HepG2 (cell line): ENCODE measurements around the gene TOB1. TPM values are rescaled to one million over a fixed set of nuclear protein-coding genes. Genes with fewer than 3 reads are reported as not detected.
A peak's percentile ranks its signal among the peaks of the same experiment; 100 is the strongest.

Experiments used
- ADNP ChIP-seq: sonication (generic); formaldehyde crosslinking; IDR thresholded peaks from 2 replicates; pipeline ENCODE4 v1.4.0; 2020; ENCODE audit warnings: missing genetic modification reagents
- DMAP1 ChIP-seq: IDR thresholded peaks from 2 replicates; pipeline ENCODE4 v1.6.1; 2016
- FLYWCH1 ChIP-seq: sonication (generic); formaldehyde crosslinking; IDR thresholded peaks from 2 replicates; pipeline ENCODE4 v1.8.1; 2023; ENCODE audit warnings: mild to moderate bottlenecking, missing genetic modification reagents
- GATA4 ChIP-seq: sonication (generic); IDR thresholded peaks from 2 replicates; pipeline ENCODE4 v1.6.1; 2016; ENCODE audit warnings: antibody characterized with exemption, low read depth, borderline replicate concordance
- RXRA ChIP-seq: sonication (generic); formaldehyde crosslinking; IDR thresholded peaks from 2 replicates; pipeline ENCODE4 v1.5.1; 2020; ENCODE audit warnings: missing genetic modification reagents
- SAP130 ChIP-seq: IDR thresholded peaks from 2 replicates; pipeline ENCODE4 v1.6.1; 2016; ENCODE audit warnings: low read depth
- SOX6 ChIP-seq, 2 experiments: fragments of 450-650 bp in 1 of 2; sonication (generic) in 1 of 2; formaldehyde crosslinking in 1 of 2; IDR thresholded peaks; 2 replicates each; pipeline versions ENCODE4 v1.4.0 to v1.6.1; 2017 to 2020; ENCODE audit warnings: antibody characterized with exemption in 1 of 2, mild to moderate bottlenecking in 1 of 2, missing genetic modification reagents in 1 of 2
- SP140L ChIP-seq: sonication (generic); formaldehyde crosslinking; IDR thresholded peaks from 2 replicates; pipeline ENCODE4 v1.4.0; 2020; ENCODE audit warnings: missing genetic modification reagents, borderline replicate concordance
- YEATS2 ChIP-seq: sonication (generic); formaldehyde crosslinking; IDR thresholded peaks from 2 replicates; pipeline ENCODE4 v1.4.0; 2020; ENCODE audit warnings: missing genetic modification reagents, borderline replicate concordance
- ZNF501 ChIP-seq: sonication (generic); formaldehyde crosslinking; IDR thresholded peaks from 2 replicates; pipeline ENCODE4 v1.5.1; 2020; ENCODE audit warnings: mild to moderate bottlenecking, moderate library complexity, missing genetic modification reagents
- ZNF570 ChIP-seq: sonication (generic); formaldehyde crosslinking; IDR thresholded peaks from 2 replicates; pipeline ENCODE4 v1.4.0; 2020; ENCODE audit warnings: mild to moderate bottlenecking, missing genetic modification reagents, borderline replicate concordance
- ZNF773 ChIP-seq: sonication (generic); formaldehyde crosslinking; IDR thresholded peaks from 2 replicates; pipeline ENCODE4 v1.4.0; 2020; ENCODE audit warnings: missing genetic modification reagents, borderline replicate concordance
- polyA plus RNA-seq, 8 experiments: library from polyadenylated mRNA; depleted of rRNA in 3 of 8; stranded (reverse) in 7 of 8; unstranded in 1 of 8; fragments of >200 nt; fragmentation: Illumina TruSeq in 4 of 8; extraction: Trizol in 4 of 8; gene quantifications; 2 replicates each; pipeline versions ENCODE4 v1.2.1 to v1.2.3, GENCODE V29; 2011 to 2016; ENCODE audit warnings: low read depth in 4 of 8, missing spikeins in 1 of 8, mixed read lengths in 1 of 8; ENCODE audit not compliant: insufficient read depth in 1 of 8
- total RNA-seq, 5 experiments: library from RNA; depleted of rRNA; stranded (reverse); fragments of >200 nt; fragmentation: Illumina TruSeq; extraction: Trizol; gene quantifications; 2 replicates each; pipeline ENCODE4 v1.2.3, GENCODE V29; 2016; ENCODE audit warnings: low read depth in 1 of 5
- TF ChIP-seq, protein P1 (sequence below): sonication (generic); formaldehyde crosslinking; IDR thresholded peaks from 2 replicates; pipeline ENCODE4 v1.4.0; 2020; ENCODE audit warnings: missing genetic modification reagents, borderline replicate concordance
- TF ChIP-seq, protein P2 (sequence below): IDR thresholded peaks from 2 replicates; pipeline ENCODE4 v1.4.0; 2020; ENCODE audit warnings: mild to moderate bottlenecking, missing genetic modification reagents
- TF ChIP-seq, protein P3 (sequence below): sonication (generic); formaldehyde crosslinking; IDR thresholded peaks from 2 replicates; pipeline ENCODE4 v1.4.0; 2020; ENCODE audit warnings: missing genetic modification reagents
- TF ChIP-seq, protein P4 (sequence below): sonication (generic); formaldehyde crosslinking; IDR thresholded peaks from 2 replicates; pipeline ENCODE4 v1.4.0; 2020; ENCODE audit warnings: missing genetic modification reagents, mild to moderate bottlenecking, borderline replicate concordance

Gene TOB1
- total and polyA plus RNA-seq, 2 of the 13 experiments (the other 11 are each of a cell fraction or from before 2014, with no cell fraction given): 21.9 to 57.7 TPM

DNA sequence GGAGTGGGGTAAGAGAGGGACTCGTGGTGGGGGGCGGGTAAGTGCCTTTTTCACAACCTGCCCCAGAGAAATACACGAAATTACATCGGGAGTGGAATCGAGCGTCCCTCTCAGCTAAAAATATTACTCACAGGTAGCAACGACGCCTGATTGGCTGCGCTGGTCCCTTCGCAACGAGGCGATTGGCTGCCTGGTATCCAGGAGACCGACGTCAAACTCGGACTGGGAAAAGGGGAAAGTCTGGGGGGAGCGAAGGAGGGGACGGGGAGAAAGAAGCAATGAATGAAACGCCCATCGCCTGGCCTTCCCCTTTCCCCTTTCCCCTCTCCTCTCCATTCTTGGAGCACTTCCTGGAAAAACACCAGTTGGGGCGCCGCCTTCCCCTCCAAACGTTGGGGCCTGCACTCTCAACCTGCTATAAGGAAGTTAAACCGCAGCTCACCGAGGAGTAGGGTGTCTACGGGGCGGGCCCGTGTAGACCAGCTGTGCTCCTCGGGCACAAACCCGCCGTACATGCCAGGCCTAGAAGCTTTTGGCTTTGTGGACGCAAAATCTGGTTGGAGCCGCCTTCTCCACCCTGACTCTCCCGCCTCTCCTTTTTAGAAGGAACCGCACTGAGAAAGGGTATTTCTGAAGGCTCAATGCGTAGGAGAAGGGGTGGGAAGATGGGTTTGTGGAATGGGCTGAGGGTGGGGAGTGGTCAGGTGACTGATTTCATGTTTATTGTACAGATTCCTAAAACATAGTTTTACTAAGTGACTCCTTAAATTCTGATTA lies 1.4 kb upstream of the TOB1 start (continued):
- TF ChIP-seq, protein P1, sequence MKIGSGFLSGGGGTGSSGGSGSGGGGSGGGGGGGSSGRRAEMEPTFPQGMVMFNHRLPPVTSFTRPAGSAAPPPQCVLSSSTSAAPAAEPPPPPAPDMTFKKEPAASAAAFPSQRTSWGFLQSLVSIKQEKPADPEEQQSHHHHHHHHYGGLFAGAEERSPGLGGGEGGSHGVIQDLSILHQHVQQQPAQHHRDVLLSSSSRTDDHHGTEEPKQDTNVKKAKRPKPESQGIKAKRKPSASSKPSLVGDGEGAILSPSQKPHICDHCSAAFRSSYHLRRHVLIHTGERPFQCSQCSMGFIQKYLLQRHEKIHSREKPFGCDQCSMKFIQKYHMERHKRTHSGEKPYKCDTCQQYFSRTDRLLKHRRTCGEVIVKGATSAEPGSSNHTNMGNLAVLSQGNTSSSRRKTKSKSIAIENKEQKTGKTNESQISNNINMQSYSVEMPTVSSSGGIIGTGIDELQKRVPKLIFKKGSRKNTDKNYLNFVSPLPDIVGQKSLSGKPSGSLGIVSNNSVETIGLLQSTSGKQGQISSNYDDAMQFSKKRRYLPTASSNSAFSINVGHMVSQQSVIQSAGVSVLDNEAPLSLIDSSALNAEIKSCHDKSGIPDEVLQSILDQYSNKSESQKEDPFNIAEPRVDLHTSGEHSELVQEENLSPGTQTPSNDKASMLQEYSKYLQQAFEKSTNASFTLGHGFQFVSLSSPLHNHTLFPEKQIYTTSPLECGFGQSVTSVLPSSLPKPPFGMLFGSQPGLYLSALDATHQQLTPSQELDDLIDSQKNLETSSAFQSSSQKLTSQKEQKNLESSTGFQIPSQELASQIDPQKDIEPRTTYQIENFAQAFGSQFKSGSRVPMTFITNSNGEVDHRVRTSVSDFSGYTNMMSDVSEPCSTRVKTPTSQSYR (CRISPR knock-in tag): 0 out of 2 replicates have a peak, but pooled peaks have one; percentile 14
- TF ChIP-seq SOX6 (IDR thresholded peaks at IDR 0.05) (no peak), SOX6 (CRISPR knock-in tag; IDR thresholded peaks at IDR 0.05) (peak; percentile 63), ZNF501 (CRISPR knock-in tag) (peak; percentile 94), DMAP1 (CRISPR knock-in tag) (peak; percentile 70; the same call in 1 of the 2 replicates), RXRA (CRISPR knock-in tag) (peak; percentile 78), ADNP (no peak), SP140L (CRISPR knock-in tag) (peak; percentile 71; the same call in 1 of the 2 replicates), GATA4 (peak; percentile 63; the same call in 1 of the 2 replicates), ZNF570 (CRISPR knock-in tag) (peak; percentile 64; the same call in 1 of the 2 replicates), ZNF773 (CRISPR knock-in tag) (no peak), YEATS2 (CRISPR knock-in tag) (no peak), FLYWCH1 (peak; percentile 55; the same call in 1 of the 2 replicates), SAP130 (peak; percentile 93)
- TF ChIP-seq, protein P2, sequence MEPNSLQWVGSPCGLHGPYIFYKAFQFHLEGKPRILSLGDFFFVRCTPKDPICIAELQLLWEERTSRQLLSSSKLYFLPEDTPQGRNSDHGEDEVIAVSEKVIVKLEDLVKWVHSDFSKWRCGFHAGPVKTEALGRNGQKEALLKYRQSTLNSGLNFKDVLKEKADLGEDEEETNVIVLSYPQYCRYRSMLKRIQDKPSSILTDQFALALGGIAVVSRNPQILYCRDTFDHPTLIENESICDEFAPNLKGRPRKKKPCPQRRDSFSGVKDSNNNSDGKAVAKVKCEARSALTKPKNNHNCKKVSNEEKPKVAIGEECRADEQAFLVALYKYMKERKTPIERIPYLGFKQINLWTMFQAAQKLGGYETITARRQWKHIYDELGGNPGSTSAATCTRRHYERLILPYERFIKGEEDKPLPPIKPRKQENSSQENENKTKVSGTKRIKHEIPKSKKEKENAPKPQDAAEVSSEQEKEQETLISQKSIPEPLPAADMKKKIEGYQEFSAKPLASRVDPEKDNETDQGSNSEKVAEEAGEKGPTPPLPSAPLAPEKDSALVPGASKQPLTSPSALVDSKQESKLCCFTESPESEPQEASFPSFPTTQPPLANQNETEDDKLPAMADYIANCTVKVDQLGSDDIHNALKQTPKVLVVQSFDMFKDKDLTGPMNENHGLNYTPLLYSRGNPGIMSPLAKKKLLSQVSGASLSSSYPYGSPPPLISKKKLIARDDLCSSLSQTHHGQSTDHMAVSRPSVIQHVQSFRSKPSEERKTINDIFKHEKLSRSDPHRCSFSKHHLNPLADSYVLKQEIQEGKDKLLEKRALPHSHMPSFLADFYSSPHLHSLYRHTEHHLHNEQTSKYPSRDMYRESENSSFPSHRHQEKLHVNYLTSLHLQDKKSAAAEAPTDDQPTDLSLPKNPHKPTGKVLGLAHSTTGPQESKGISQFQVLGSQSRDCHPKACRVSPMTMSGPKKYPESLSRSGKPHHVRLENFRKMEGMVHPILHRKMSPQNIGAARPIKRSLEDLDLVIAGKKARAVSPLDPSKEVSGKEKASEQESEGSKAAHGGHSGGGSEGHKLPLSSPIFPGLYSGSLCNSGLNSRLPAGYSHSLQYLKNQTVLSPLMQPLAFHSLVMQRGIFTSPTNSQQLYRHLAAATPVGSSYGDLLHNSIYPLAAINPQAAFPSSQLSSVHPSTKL: peak; percentile 78
- TF ChIP-seq, protein P3, sequence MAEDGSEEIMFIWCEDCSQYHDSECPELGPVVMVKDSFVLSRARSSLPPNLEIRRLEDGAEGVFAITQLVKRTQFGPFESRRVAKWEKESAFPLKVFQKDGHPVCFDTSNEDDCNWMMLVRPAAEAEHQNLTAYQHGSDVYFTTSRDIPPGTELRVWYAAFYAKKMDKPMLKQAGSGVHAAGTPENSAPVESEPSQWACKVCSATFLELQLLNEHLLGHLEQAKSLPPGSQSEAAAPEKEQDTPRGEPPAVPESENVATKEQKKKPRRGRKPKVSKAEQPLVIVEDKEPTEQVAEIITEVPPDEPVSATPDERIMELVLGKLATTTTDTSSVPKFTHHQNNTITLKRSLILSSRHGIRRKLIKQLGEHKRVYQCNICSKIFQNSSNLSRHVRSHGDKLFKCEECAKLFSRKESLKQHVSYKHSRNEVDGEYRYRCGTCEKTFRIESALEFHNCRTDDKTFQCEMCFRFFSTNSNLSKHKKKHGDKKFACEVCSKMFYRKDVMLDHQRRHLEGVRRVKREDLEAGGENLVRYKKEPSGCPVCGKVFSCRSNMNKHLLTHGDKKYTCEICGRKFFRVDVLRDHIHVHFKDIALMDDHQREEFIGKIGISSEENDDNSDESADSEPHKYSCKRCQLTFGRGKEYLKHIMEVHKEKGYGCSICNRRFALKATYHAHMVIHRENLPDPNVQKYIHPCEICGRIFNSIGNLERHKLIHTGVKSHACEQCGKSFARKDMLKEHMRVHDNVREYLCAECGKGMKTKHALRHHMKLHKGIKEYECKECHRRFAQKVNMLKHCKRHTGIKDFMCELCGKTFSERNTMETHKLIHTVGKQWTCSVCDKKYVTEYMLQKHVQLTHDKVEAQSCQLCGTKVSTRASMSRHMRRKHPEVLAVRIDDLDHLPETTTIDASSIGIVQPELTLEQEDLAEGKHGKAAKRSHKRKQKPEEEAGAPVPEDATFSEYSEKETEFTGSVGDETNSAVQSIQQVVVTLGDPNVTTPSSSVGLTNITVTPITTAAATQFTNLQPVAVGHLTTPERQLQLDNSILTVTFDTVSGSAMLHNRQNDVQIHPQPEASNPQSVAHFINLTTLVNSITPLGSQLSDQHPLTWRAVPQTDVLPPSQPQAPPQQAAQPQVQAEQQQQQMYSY (CRISPR knock-in tag): peak; percentile 92
- TF ChIP-seq, protein P4, sequence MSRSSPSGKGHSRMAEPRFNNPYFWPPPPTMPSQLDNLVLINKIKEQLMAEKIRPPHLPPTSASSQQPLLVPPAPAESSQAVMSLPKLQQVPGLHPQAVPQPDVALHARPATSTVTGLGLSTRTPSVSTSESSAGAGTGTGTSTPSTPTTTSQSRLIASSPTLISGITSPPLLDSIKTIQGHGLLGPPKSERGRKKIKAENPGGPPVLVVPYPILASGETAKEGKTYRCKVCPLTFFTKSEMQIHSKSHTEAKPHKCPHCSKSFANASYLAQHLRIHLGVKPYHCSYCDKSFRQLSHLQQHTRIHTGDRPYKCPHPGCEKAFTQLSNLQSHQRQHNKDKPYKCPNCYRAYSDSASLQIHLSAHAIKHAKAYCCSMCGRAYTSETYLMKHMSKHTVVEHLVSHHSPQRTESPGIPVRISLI (CRISPR knock-in tag): no peak
